Measurements from ENCODE around the gene KRT12.

DNA sequence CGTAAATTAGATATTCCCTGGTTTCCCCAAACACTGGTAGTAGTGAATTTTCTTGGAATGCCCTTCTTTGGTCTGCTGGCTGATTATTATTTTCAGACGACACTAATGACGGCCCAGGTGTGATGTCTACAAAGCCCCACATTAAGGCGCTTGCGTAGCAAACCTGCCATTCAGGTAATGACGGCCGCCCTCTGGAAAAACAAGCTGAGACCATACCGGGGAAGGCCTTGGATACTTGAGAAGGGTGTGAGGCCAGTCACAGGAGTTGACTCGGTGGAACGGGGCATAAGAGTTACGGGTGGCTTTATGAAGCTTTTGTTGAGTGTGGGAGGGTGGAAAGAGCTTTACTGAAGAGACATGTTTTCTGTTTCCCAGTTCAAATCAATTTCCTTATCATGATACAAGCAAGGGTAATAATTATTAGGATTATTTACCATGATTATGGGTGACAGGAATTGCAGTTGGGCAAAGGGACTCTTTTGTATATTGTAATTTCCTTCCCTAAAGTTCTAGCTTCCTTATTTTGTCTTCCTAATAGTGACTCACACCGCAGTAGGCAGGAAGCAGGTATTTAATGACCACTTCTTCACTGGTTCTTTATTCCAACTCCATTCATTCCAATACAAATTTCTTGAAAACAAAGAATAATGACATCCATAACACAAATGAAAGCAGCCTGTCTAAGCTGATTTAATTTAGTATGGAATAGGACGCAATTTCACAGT, 45.6 kb upstream of the KRT12 start:
- TF ChIP-seq HDGF (IDR thresholded peaks at IDR 0.05; ENCODE audit: borderline replicate concordance) (no peak), SP1 (IDR thresholded peaks at IDR 0.05) (no peak), FOXK2 (IDR thresholded peaks at IDR 0.05) (no peak), ELF4 (IDR thresholded peaks at IDR 0.05) (no peak), ARNT (IDR thresholded peaks at IDR 0.05) (no peak), LEF1 (IDR thresholded peaks at IDR 0.05; ENCODE audit: borderline replicate concordance) (no peak), TARDBP (IDR thresholded peaks at IDR 0.05) (no peak)
- TF ChIP-seq, protein P1, sequence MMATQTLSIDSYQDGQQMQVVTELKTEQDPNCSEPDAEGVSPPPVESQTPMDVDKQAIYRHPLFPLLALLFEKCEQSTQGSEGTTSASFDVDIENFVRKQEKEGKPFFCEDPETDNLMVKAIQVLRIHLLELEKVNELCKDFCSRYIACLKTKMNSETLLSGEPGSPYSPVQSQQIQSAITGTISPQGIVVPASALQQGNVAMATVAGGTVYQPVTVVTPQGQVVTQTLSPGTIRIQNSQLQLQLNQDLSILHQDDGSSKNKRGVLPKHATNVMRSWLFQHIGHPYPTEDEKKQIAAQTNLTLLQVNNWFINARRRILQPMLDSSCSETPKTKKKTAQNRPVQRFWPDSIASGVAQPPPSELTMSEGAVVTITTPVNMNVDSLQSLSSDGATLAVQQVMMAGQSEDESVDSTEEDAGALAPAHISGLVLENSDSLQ (IDR thresholded peaks at IDR 0.05), result no peak

Measured in HEK293T (cell line).